ENCODE measurements around the gene GSTM1. TPM values are rescaled to one million over a fixed set of nuclear protein-coding genes. Genes with fewer than 3 reads are reported as not detected.
A peak's percentile ranks its signal among the peaks of the same experiment; 100 is the strongest.

Gene GSTM1
- total RNA-seq, 1 experiment from 2014 or later: not detected

GRCh38 chr1:109718495-109718894, 30.9 kb downstream of the GSTM1 start:
- Mint-ChIP-seq H3K27ac (ENCODE audit: unreplicated experiment) (no peak overlapping the region), H3K4me1 (ENCODE audit: low read depth, unreplicated experiment) (peaks cover 7% of the 10 kb centered on the region), H3K4me3 (ENCODE audit: unreplicated experiment) (no peak overlapping the region), H3K27me3 (ENCODE audit: insufficient read depth, unreplicated experiment) (no peaks in the 10 kb centered on the region), H3K36me3 (ENCODE audit: insufficient read depth, unreplicated experiment) (no peaks in the 10 kb centered on the region), H3K9me3 (ENCODE audit: unreplicated experiment) (no peaks in the 10 kb centered on the region)
- H3K36me3 ChIP-seq (ENCODE audit: control insufficient read depth, insufficient read depth, low read length): no peaks in the 10 kb centered on the region
- peak; percentile 40 to 52 for DNase-seq
- ChIA-PET CTCF (interaction anchor here (0.6 to 1.0 kb wide), 15 partner anchors 13 to 266 kb away, joined by 3 to 26 read pairs (median 4); partner anchors contain the start of genes AHCYL1 and GNAI3), POLR2A (no interaction called here)
- H3K27me3 ChIP-seq (replicated peaks; ENCODE audit: control insufficient read depth, insufficient read depth, low read length): no peaks in the 10 kb centered on the region
- peak in 1 of 2 experiments; percentile 36 for TF ChIP-seq CTCF (IDR thresholded peaks at IDR 0.05; ENCODE audit: insufficient read depth in 1 of 2, low read depth in 1 of 2, low read length in 1 of 2, severe bottlenecking in 1 of 2, unreplicated experiment in 1 of 2)
- no peak overlapping the region for H3K4me3 ChIP-seq (ENCODE audit: low read depth, low read length)
- intact Hi-C loops (cut with micrococcal nuclease; ENCODE audit: unreplicated experiment): loop anchor here (1.0 to 2.0 kb wide), 2 partner anchors 22 to 55 kb away; partner anchors contain the start of gene GSTM3
- BruUV-seq (replicated peaks): no TSS peak
- H3K4me1 ChIP-seq: peaks cover 9% of the 10 kb centered on the region
- no peaks in the 10 kb centered on the region for H3K9me3 ChIP-seq

GRCh38 chr1:109719337-109719837, 31.8 kb downstream of the GSTM1 start:
- no TSS peak for BruUV-seq (replicated peaks)
- ChIA-PET POLR2A (no interaction called here), CTCF (no interaction called here)
- Histone ChIP-seq H3K27me3 (replicated peaks; ENCODE audit: control insufficient read depth, insufficient read depth, low read length) (no peaks in the 10 kb centered on the region), H3K4me3 (ENCODE audit: low read depth, low read length) (no peak overlapping the region), H3K9me3 (no peaks in the 10 kb centered on the region), H3K4me1 (peaks cover 9% of the 10 kb centered on the region), H3K36me3 (ENCODE audit: control insufficient read depth, insufficient read depth, low read length) (no peaks in the 10 kb centered on the region)
- H3K4me3 Mint-ChIP-seq (ENCODE audit: unreplicated experiment): no peak overlapping the region
- no peak for DNase-seq
- peaks cover 7% of the 10 kb centered on the region for H3K4me1 Mint-ChIP-seq (ENCODE audit: low read depth, unreplicated experiment)
- intact Hi-C loops (cut with micrococcal nuclease; ENCODE audit: unreplicated experiment): loop anchor here (2.0 kb wide), 1 partner anchor 21 kb away; the partner anchor contains the start of gene GSTM3
- no peak overlapping the region for H3K27ac Mint-ChIP-seq (ENCODE audit: unreplicated experiment)
- TF ChIP-seq CTCF (IDR thresholded peaks at IDR 0.05; ENCODE audit: insufficient read depth in 1 of 2, low read depth in 1 of 2, low read length in 1 of 2, severe bottlenecking in 1 of 2, unreplicated experiment in 1 of 2): no peak
- no peaks in the 10 kb centered on the region for H3K9me3 Mint-ChIP-seq (ENCODE audit: unreplicated experiment)
- no peaks in the 10 kb centered on the region for H3K27me3 Mint-ChIP-seq (ENCODE audit: insufficient read depth, unreplicated experiment)
- no peaks in the 10 kb centered on the region for H3K36me3 Mint-ChIP-seq (ENCODE audit: insufficient read depth, unreplicated experiment)

- Mint-ChIP-seq H3K4me1 (ENCODE audit: low read depth, unreplicated experiment) (peaks cover 7% of the 10 kb centered on the region), H3K4me3 (ENCODE audit: unreplicated experiment) (no peak overlapping the region), H3K36me3 (ENCODE audit: insufficient read depth, unreplicated experiment) (no peaks in the 10 kb centered on the region), H3K9me3 (ENCODE audit: unreplicated experiment) (peaks cover 8% of the 10 kb centered on the region), H3K27ac (ENCODE audit: unreplicated experiment) (no peak overlapping the region), H3K27me3 (ENCODE audit: insufficient read depth, unreplicated experiment) (no peaks in the 10 kb centered on the region)
- no TSS peak for BruUV-seq (replicated peaks)
- CTCF ChIA-PET: no interaction called here
- intact Hi-C loops (cut with micrococcal nuclease; ENCODE audit: unreplicated experiment): no loop called here
- no peaks in the 10 kb centered on the region for H3K9me3 ChIP-seq
- DNase-seq: no peak
- TF ChIP-seq CTCF (IDR thresholded peaks at IDR 0.05; ENCODE audit: insufficient read depth in 1 of 2, low read depth in 1 of 2, low read length in 1 of 2, severe bottlenecking in 1 of 2, unreplicated experiment in 1 of 2): no peak
- no peaks in the 10 kb centered on the region for H3K27me3 ChIP-seq (replicated peaks; ENCODE audit: control insufficient read depth, insufficient read depth, low read length)
- POLR2A ChIA-PET: no interaction called here
- no peak overlapping the region for H3K4me3 ChIP-seq (ENCODE audit: low read depth, low read length)
- H3K36me3 ChIP-seq (ENCODE audit: control insufficient read depth, insufficient read depth, low read length): no peaks in the 10 kb centered on the region
- peaks cover 9% of the 10 kb centered on the region for H3K4me1 ChIP-seq
These were observed 33.4 kb downstream of the GSTM1 start for GRCh38 chr1:109721042-109721441.

Measured in Caco-2 (cell line).